Activated CD4-positive, CD25-positive, alpha-beta regulatory T cell treated with anti-CD3 and anti-CD28 coated beads, Interleukin-2, amount 50 U/mL, for 24 hours (primary cell): ENCODE results near the gene PCBD2.
"Not testable (repeated sequence)": the region's sequence is repeated elsewhere in the genome, so short reads cannot be mapped to it uniquely, and the experiment has no call there.

Source experiments
- ATAC-seq, 2 donors: fragments of 150-1000 bp; cut with Tn5 transposase; one replicate each; pipeline ENCODE4 v1.10.0; 2021; ENCODE audit warnings: mild to moderate bottlenecking in 1 of 2, moderate library complexity in 1 of 2

Gene PCBD2

GRCh38 chr5:134910752-134911151, 5.8 kb downstream of the PCBD2 start:
- not testable (repeated sequence) for ATAC-seq

GRCh38 chr5:134911285-134912206, 6.6 kb downstream of the PCBD2 start:
- ATAC-seq: no peak

- no peak for ATAC-seq
Observed at GRCh38 chr5:134913254-134913653, 8.3 kb downstream of the PCBD2 start.

- ATAC-seq: peak in 1 of 2 donors; percentile 20
Observed at GRCh38 chr5:134913795-134914194, 8.9 kb downstream of the PCBD2 start.

- ATAC-seq: no peak
Observed at GRCh38 chr5:134917070-134917815, 12.3 kb downstream of the PCBD2 start.

GRCh38 chr5:134918861-134919260, 13.9 kb downstream of the PCBD2 start:
- ATAC-seq: no peak

- no peak for ATAC-seq
Observed at GRCh38 chr5:134920848-134921575, 16.1 kb downstream of the PCBD2 start.

- ATAC-seq: no peak
Observed at GRCh38 chr5:134932508-134932907, 27.6 kb downstream of the PCBD2 start.

- ATAC-seq: no peak
Observed at GRCh38 chr5:134934202-134934601, 29.3 kb downstream of the PCBD2 start.

- ATAC-seq: no peak
Observed at GRCh38 chr5:134935711-134936602, 31.0 kb downstream of the PCBD2 start.

GRCh38 chr5:134937526-134937925, 32.6 kb downstream of the PCBD2 start:
- ATAC-seq: no peak

- ATAC-seq: no peak
Observed at GRCh38 chr5:134938030-134938429, 33.1 kb downstream of the PCBD2 start.

GRCh38 chr5:134939500-134939899, 34.6 kb downstream of the PCBD2 start:
- no peak for ATAC-seq

- ATAC-seq: no peak
Observed at GRCh38 chr5:134943547-134943946, 38.6 kb downstream of the PCBD2 start.

- no peak for ATAC-seq
Observed at GRCh38 chr5:134944630-134945029, 39.7 kb downstream of the PCBD2 start.

GRCh38 chr5:134945041-134945440, 40.1 kb downstream of the PCBD2 start:
- no peak for ATAC-seq

- no peak for ATAC-seq
Observed at GRCh38 chr5:134948911-134949310, 44.0 kb downstream of the PCBD2 start.

GRCh38 chr5:134949316-134949715, 44.4 kb downstream of the PCBD2 start:
- no peak for ATAC-seq

GRCh38 chr5:134957920-134958608, 53.1 kb downstream of the PCBD2 start:
- no peak for ATAC-seq

GRCh38 chr5:134958755-134959154, 53.8 kb downstream of the PCBD2 start:
- ATAC-seq: no peak

- ATAC-seq: no peak
Observed at GRCh38 chr5:134963098-134963497, 58.2 kb downstream of the PCBD2 start.
